Neural crest cell (in vitro differentiated cells): ENCODE data around the gene KCTD6. TPM values are rescaled to one million over a fixed set of nuclear protein-coding genes. Genes with fewer than 3 reads are reported as not detected.
A peak's percentile ranks its signal among the peaks of the same experiment; 100 is the strongest.

Experiments
- DNase-seq: peaks from one replicate; pipeline ENCODE4 v3.0.0; 2021; ENCODE audit warnings: low read depth, mixed read lengths, low spot score
- H3K27ac Mint-ChIP-seq: one replicate; pipeline ENCODE4 v1.8.0; 2021; ENCODE audit warnings: mild to moderate bottlenecking, mixed read lengths; ENCODE audit not compliant: unreplicated experiment
- H3K27me3 Mint-ChIP-seq: 2 replicates; pipeline ENCODE4 v1.8.0; 2021; ENCODE audit warnings: low read depth, mild to moderate bottlenecking, mixed read lengths
- H3K36me3 Mint-ChIP-seq: 2 replicates; pipeline ENCODE4 v1.8.0; 2021; ENCODE audit warnings: low read depth, mild to moderate bottlenecking, mixed read lengths
- H3K4me1 Mint-ChIP-seq: 2 replicates; pipeline ENCODE4 v1.8.0; 2021; ENCODE audit warnings: mixed read lengths
- H3K4me3 Mint-ChIP-seq: one replicate; pipeline ENCODE4 v1.8.0; 2021; ENCODE audit warnings: mild to moderate bottlenecking, mixed read lengths
- H3K9me3 Mint-ChIP-seq: 2 replicates; pipeline ENCODE4 v1.8.0; 2021; ENCODE audit warnings: mixed read lengths
- CTCF ChIP-seq: fragments of 200-600 bp; sonication (generic); conservative IDR thresholded peaks from 2 replicates; pipeline ENCODE4 v1.5.0; 2021; ENCODE audit warnings: antibody characterized with exemption, mild to moderate bottlenecking
- total RNA-seq: library from RNA; stranded (reverse); gene quantifications from 2 replicates; pipeline ENCODE4 v1.2.1, GENCODE V29; 2021

KCTD6 gene
- total RNA-seq, 1 donor from 2014 or later, result 13.5 TPM

- Mint-ChIP-seq H3K27me3 (no peaks in the 10 kb centered on the region), H3K27ac (no peak overlapping the region), H3K36me3 (no peaks in the 10 kb centered on the region), H3K9me3 (no peaks in the 10 kb centered on the region), H3K4me3 (no peak overlapping the region), H3K4me1 (peaks cover 17% of the 10 kb centered on the region)
- TF ChIP-seq CTCF, result no peak
- no peak for DNase-seq
Observed at GRCh38 chr3:58471025-58471887, 20.6 kb upstream of the KCTD6 start.

- no peaks in the 10 kb centered on the region for H3K9me3 Mint-ChIP-seq
- H3K27me3 Mint-ChIP-seq, result no peaks in the 10 kb centered on the region
- peaks cover 17% of the 10 kb centered on the region for H3K4me1 Mint-ChIP-seq
- no peak overlapping the region for H3K27ac Mint-ChIP-seq
- no peak for TF ChIP-seq CTCF
- no peak for DNase-seq
- H3K4me3 Mint-ChIP-seq, result no peak overlapping the region
- no peaks in the 10 kb centered on the region for H3K36me3 Mint-ChIP-seq
Observed at GRCh38 chr3:58473275-58473674, 18.6 kb upstream of the KCTD6 start.

- H3K4me1 Mint-ChIP-seq, result peaks cover 17% of the 10 kb centered on the region
- peak overlapping the region; percentile 17 for H3K27ac Mint-ChIP-seq
- H3K27me3 Mint-ChIP-seq, result no peaks in the 10 kb centered on the region
- no peaks in the 10 kb centered on the region for H3K36me3 Mint-ChIP-seq
- TF ChIP-seq CTCF, result no peak
- H3K9me3 Mint-ChIP-seq, result peaks cover under 1% of the 10 kb centered on the region
- H3K4me3 Mint-ChIP-seq, result no peak overlapping the region
- no peak for DNase-seq
Observed at GRCh38 chr3:58474348-58474911, 17.5 kb upstream of the KCTD6 start.

GRCh38 chr3:58474967-58475578 is 16.8 kb upstream of the KCTD6 start:
- Mint-ChIP-seq H3K9me3 (peaks cover 4% of the 10 kb centered on the region), H3K36me3 (no peaks in the 10 kb centered on the region), H3K4me1 (peaks cover 17% of the 10 kb centered on the region), H3K27me3 (no peaks in the 10 kb centered on the region), H3K27ac (no peak overlapping the region), H3K4me3 (no peak overlapping the region)
- no peak for DNase-seq
- no peak for TF ChIP-seq CTCF

GRCh38 chr3:58478781-58479180 is 13.1 kb upstream of the KCTD6 start:
- H3K4me1 Mint-ChIP-seq, result peaks cover 5% of the 10 kb centered on the region
- H3K27ac Mint-ChIP-seq, result no peak overlapping the region
- no peaks in the 10 kb centered on the region for H3K27me3 Mint-ChIP-seq
- DNase-seq, result no peak
- H3K9me3 Mint-ChIP-seq, result peaks cover 4% of the 10 kb centered on the region
- no peak overlapping the region for H3K4me3 Mint-ChIP-seq
- TF ChIP-seq CTCF, result no peak
- no peaks in the 10 kb centered on the region for H3K36me3 Mint-ChIP-seq
